Measurements from ENCODE around the gene ZNF487.

GRCh38 chr10:43421201-43421507, 15.8 kb upstream of the ZNF487 start:
- TF ChIP-seq REST (IDR thresholded peaks at IDR 0.05; ENCODE audit: insufficient read depth in 1 of 2, low read depth in 2 of 2, low read length in 1 of 2) = no peak
- TF ChIP-seq CTCF (IDR thresholded peaks at IDR 0.05) = no peak

Measured in Panc1 (cell line).